ENCODE results near the gene LDB2. TPM values are rescaled to one million over a fixed set of nuclear protein-coding genes. Genes with fewer than 3 reads are reported as not detected.
"Not testable (repeated sequence)": the region's sequence is repeated elsewhere in the genome, so short reads cannot be mapped to it uniquely, and the experiment has no call there.

LDB2 gene
- total RNA-seq, 2 donors from 2014 or later: not detected

DNA sequence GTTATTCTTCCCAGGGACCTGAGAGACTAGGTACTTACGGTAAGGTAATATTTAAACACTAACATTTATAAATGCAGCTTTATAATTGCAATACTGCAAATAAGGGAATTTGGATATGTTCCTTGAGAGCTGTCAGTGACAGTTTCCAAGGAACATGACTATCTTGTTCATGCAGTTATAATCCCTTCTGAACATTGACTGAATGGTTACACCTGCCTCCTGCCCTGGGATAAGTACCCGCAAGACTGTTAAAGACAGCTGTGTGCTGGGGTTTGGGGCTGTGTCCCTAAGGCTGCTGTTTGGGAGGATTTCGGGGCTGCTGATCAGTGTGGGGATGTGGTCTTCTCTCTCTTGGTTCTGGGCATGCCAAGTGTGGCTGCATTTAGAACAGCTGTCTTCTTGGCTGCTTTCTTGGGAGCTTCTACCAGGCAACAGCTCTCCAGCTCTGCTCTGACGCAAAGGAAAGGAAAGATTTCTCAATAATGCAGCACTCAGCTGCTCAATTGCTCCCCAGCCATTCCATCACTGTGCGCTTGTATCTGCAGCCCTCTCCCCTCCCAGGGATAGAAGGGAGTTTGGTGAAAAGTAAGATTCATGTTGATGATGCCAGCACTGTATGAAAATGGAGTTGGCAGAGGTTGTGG lies 373.4 kb downstream of the LDB2 start:
- no peak for ATAC-seq (replicated peaks)
- Mint-ChIP-seq H3K4me3 (no peak overlapping the region), H3K9me3 (no peaks in the 10 kb centered on the region), H3K36me3 (ENCODE audit: low read depth) (no peaks in the 10 kb centered on the region), H3K27ac (no peak overlapping the region), H3K4me1 (no peaks in the 10 kb centered on the region), H3K27me3 (peaks cover 3% of the 10 kb centered on the region)

DNA sequence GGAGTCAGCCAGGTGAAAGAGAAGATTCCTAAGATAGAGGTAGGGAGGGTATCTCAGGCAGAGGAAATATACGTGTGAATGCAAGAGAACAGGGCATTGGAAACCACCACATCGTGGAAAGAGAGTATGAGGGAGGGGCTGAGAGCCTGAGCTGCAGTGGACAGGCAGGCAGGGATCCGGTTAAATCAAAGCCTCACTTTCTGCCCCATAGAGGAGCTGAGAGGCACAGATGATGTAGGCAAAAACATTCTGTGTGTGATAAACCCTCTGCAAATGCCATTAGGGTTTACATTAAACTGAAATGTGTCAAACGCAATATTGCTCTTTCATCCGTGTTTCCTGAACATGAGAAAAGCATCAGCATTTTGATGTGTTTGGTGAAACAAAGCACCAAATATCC lies 374.0 kb downstream of the LDB2 start:
- Mint-ChIP-seq H3K4me3 (no peak overlapping the region), H3K27ac (no peak overlapping the region), H3K36me3 (ENCODE audit: low read depth) (no peaks in the 10 kb centered on the region), H3K27me3 (peaks cover 3% of the 10 kb centered on the region), H3K9me3 (no peaks in the 10 kb centered on the region), H3K4me1 (no peaks in the 10 kb centered on the region)
- no peak for ATAC-seq (replicated peaks)

DNA sequence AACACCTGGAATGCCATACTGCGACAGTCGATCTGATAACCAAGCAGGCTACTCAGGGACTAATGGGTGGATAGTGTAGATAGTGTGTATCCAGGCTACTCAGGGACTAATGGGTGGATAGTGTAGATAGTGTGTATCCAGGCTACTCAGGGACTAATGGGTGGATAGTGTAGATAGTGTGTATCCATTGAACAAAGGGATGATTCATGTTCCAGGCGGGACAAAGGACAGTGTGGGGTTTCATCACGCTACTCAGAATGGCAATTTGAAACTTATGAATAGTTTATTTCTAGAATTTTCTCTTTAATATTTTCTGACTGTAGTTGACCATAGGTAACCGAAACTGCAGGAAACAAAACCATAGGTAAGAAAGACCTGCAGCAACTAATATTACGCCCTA lies 374.9 kb downstream of the LDB2 start:
- H3K4me1 Mint-ChIP-seq; H3K27me3 Mint-ChIP-seq; H3K4me3 Mint-ChIP-seq; ATAC-seq (replicated peaks); H3K36me3 Mint-ChIP-seq (ENCODE audit: low read depth); H3K9me3 Mint-ChIP-seq; H3K27ac Mint-ChIP-seq: not testable (repeated sequence)

DNA sequence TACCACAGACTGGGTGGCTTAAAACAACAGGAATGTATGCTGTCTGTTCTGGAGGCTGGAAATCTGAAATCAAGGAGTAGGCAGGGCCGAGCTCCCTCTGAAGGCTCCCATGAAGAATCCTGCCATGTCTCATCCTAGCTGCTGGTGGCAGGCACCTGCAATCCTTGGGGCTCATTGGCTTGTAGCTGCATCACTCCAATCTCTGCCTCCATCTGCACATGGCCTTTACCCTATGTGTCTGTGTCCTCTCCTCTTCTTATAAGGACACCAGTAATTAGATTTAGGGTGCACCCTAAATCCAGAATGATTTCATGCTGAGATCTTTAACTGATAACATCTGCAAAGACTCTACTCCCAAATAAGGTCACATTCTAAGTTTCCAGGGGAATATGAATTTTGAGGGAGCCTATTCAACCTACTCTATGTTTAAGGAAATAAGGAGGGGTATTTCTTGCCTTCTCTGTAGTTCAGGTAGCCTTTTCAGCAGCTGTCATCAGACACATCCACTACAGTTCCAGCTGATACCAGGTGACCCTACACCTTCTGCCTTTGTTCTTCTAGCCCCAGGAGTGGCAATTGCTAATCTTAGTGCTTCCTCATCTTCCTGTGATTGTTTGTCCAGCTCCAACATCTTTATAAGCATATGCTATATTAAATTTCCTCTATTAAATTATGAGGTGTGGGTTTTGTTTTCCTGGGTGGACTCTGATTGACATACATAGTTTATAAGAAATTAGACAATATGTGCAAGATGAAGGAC lies 377.1 kb downstream of the LDB2 start:
- ATAC-seq (replicated peaks): no peak
- H3K36me3 Mint-ChIP-seq (ENCODE audit: low read depth): no peaks in the 10 kb centered on the region
- H3K27me3 Mint-ChIP-seq: peaks cover 3% of the 10 kb centered on the region
- H3K9me3 Mint-ChIP-seq: no peaks in the 10 kb centered on the region
- H3K4me1 Mint-ChIP-seq: no peaks in the 10 kb centered on the region
- no peak overlapping the region for H3K27ac Mint-ChIP-seq
- H3K4me3 Mint-ChIP-seq: no peak overlapping the region

DNA sequence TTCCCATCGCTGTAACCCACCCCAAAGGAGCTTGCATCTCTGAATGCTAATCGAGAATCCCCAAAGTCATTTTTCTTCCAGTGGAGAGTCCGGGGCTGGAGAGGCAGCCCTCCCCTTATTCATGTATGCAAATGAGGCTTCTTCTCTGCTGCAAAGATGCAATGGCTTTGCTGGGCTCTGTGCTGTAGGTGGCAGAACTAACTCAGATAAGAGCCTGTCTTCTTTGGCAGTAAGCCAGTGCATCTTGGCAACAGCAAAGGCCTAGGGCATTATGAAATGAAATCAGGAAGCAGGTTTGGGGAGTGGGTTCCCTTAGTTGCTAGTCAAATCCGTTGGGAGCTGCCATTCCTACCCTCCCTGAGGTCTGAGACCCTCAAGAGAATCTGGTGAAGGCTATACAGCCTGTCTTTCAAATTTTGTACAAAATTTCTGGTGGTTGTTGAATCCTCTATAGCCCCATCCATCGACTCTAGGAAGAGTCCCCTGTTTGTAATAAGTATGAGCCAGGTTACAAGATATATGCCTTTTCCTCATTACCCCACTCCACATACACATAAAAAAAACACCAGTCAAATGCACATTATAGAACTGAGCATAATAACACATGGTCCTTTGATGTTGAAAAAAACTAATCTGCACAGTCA lies 381.5 kb downstream of the LDB2 start:
- no peaks in the 10 kb centered on the region for H3K36me3 Mint-ChIP-seq (ENCODE audit: low read depth)
- H3K27me3 Mint-ChIP-seq: no peaks in the 10 kb centered on the region
- no peak for ATAC-seq (replicated peaks)
- H3K4me1 Mint-ChIP-seq: no peaks in the 10 kb centered on the region
- H3K27ac Mint-ChIP-seq: no peak overlapping the region
- no peaks in the 10 kb centered on the region for H3K9me3 Mint-ChIP-seq
- no peak overlapping the region for H3K4me3 Mint-ChIP-seq

- ATAC-seq (replicated peaks): no peak
- no peak overlapping the region for H3K27ac Mint-ChIP-seq
- H3K27me3 Mint-ChIP-seq: no peaks in the 10 kb centered on the region
- H3K36me3 Mint-ChIP-seq (ENCODE audit: low read depth): no peaks in the 10 kb centered on the region
- H3K4me3 Mint-ChIP-seq: no peak overlapping the region
- H3K9me3 Mint-ChIP-seq: peaks cover 6% of the 10 kb centered on the region
- no peaks in the 10 kb centered on the region for H3K4me1 Mint-ChIP-seq
Measured at GRCh38 chr4:16513876-16514275, 384.6 kb downstream of the LDB2 start.

DNA sequence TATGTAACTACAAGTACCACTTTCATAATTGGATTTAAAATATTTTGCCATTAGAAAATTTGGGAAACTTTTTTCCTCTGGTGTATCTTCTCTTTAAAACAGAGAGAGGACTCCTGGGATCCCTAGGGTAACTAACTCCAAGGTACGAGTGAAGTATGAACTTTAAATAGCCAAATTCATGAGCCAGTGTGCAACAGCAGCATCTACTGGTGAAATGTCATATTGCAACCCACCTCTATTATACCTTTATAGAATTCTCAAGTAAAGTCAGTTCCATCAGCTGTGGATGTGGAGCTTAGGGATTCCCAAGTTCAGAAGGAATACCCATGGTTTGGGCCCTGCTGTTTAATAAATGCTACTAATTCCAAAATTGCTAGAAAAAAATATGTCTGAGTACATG lies 389.5 kb downstream of the LDB2 start:
- Mint-ChIP-seq H3K27me3 (no peaks in the 10 kb centered on the region), H3K4me1 (no peaks in the 10 kb centered on the region), H3K9me3 (peaks cover 13% of the 10 kb centered on the region), H3K27ac (no peak overlapping the region), H3K4me3 (no peak overlapping the region), H3K36me3 (ENCODE audit: low read depth) (no peaks in the 10 kb centered on the region)
- no peak for ATAC-seq (replicated peaks)

GRCh38 chr4:16505726-16506125 lies 392.7 kb downstream of the LDB2 start:
- peaks cover 8% of the 10 kb centered on the region for H3K9me3 Mint-ChIP-seq
- no peaks in the 10 kb centered on the region for H3K36me3 Mint-ChIP-seq (ENCODE audit: low read depth)
- H3K4me3 Mint-ChIP-seq: no peak overlapping the region
- ATAC-seq (replicated peaks): no peak
- no peaks in the 10 kb centered on the region for H3K27me3 Mint-ChIP-seq
- no peaks in the 10 kb centered on the region for H3K4me1 Mint-ChIP-seq
- H3K27ac Mint-ChIP-seq: no peak overlapping the region

GRCh38 chr4:16505267-16505666 lies 393.2 kb downstream of the LDB2 start:
- H3K4me3 Mint-ChIP-seq: no peak overlapping the region
- no peak overlapping the region for H3K27ac Mint-ChIP-seq
- no peak for ATAC-seq (replicated peaks)
- no peaks in the 10 kb centered on the region for H3K27me3 Mint-ChIP-seq
- H3K36me3 Mint-ChIP-seq (ENCODE audit: low read depth): no peaks in the 10 kb centered on the region
- H3K4me1 Mint-ChIP-seq: no peaks in the 10 kb centered on the region
- H3K9me3 Mint-ChIP-seq: peaks cover 8% of the 10 kb centered on the region

DNA sequence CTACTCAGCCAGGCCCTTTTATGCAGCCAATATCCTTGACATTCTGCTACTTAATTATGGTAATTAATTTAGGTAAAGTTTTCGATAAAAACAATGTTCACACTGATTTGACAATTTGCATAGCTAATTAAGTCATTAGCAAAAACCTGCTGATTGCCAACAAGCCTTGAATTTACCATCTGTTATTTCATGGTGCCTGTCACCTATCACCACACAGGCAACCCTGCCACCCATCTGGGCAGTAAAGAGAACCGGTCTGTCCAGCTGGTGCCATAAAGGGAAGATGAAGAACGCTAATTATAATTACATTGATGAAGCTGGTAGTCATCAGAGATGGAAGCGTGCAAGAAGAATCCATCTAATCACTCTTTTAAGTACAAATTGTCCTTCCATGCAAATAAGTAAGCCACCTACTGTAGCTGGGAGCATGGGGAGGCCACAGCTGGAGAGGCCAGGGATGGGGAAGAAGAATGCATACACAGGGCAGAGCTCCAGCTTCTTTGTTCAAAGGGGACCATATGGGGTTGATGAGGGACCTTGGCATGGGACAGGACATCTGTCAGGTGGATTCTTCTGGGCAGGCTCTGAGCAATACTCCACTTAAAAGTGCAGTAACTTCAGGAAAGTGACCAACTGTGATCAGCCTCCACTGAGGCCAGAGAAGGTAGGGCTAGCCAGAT lies 394.9 kb downstream of the LDB2 start:
- Mint-ChIP-seq H3K27me3 (no peaks in the 10 kb centered on the region), H3K9me3 (peaks cover 7% of the 10 kb centered on the region), H3K27ac (no peak overlapping the region), H3K4me3 (no peak overlapping the region), H3K4me1 (no peaks in the 10 kb centered on the region), H3K36me3 (ENCODE audit: low read depth) (no peaks in the 10 kb centered on the region)
- ATAC-seq (replicated peaks): no peak

GRCh38 chr4:16498978-16499377 lies 399.5 kb downstream of the LDB2 start:
- Mint-ChIP-seq H3K9me3 (peaks cover 5% of the 10 kb centered on the region), H3K4me3 (no peak overlapping the region), H3K4me1 (no peaks in the 10 kb centered on the region), H3K27me3 (no peaks in the 10 kb centered on the region), H3K36me3 (ENCODE audit: low read depth) (no peaks in the 10 kb centered on the region), H3K27ac (no peak overlapping the region)
- no peak for ATAC-seq (replicated peaks)

- Mint-ChIP-seq H3K9me3 (peaks cover 5% of the 10 kb centered on the region), H3K4me3 (no peak overlapping the region), H3K36me3 (ENCODE audit: low read depth) (no peaks in the 10 kb centered on the region), H3K27me3 (no peaks in the 10 kb centered on the region), H3K27ac (no peak overlapping the region), H3K4me1 (no peaks in the 10 kb centered on the region)
- no peak for ATAC-seq (replicated peaks)
Measured at GRCh38 chr4:16496501-16496900, 401.9 kb downstream of the LDB2 start.

GRCh38 chr4:16492872-16493271 lies 405.6 kb downstream of the LDB2 start:
- H3K4me3 Mint-ChIP-seq: no peak overlapping the region
- no peak for ATAC-seq (replicated peaks)
- H3K9me3 Mint-ChIP-seq: peaks cover 3% of the 10 kb centered on the region
- no peak overlapping the region for H3K27ac Mint-ChIP-seq
- no peaks in the 10 kb centered on the region for H3K4me1 Mint-ChIP-seq
- no peaks in the 10 kb centered on the region for H3K27me3 Mint-ChIP-seq
- H3K36me3 Mint-ChIP-seq (ENCODE audit: low read depth): no peaks in the 10 kb centered on the region

DNA sequence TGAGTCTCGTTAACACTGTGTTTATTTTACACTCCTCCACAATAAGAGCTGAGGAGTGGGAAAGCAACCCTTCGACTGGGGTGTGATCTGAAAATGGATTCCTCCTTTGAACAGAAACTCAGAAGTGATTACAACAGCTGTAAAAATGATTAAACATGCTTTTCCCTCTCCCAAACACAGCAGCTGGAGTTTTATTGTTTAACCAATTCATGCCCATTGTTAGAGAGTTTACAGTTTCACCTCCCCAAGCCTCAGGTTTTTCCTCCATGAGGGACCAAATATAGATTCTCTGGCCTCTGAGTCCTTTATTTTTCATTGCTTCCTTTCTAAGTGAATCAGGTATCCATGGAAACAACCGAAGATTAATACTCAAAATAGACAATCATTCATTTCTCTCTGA lies 409.2 kb downstream of the LDB2 start:
- Mint-ChIP-seq H3K36me3 (ENCODE audit: low read depth) (no peaks in the 10 kb centered on the region), H3K27ac (no peak overlapping the region), H3K27me3 (no peaks in the 10 kb centered on the region), H3K4me3 (no peak overlapping the region), H3K9me3 (peaks cover 5% of the 10 kb centered on the region), H3K4me1 (no peaks in the 10 kb centered on the region)
- ATAC-seq (replicated peaks): no peak

GRCh38 chr4:16488084-16488483 lies 410.4 kb downstream of the LDB2 start:
- no peaks in the 10 kb centered on the region for H3K4me1 Mint-ChIP-seq
- no peak for ATAC-seq (replicated peaks)
- no peaks in the 10 kb centered on the region for H3K27me3 Mint-ChIP-seq
- no peak overlapping the region for H3K27ac Mint-ChIP-seq
- peaks cover 5% of the 10 kb centered on the region for H3K9me3 Mint-ChIP-seq
- H3K36me3 Mint-ChIP-seq (ENCODE audit: low read depth): no peaks in the 10 kb centered on the region
- no peak overlapping the region for H3K4me3 Mint-ChIP-seq

All from activated T-helper 17 cell treated with anti-CD3 and anti-CD28 coated beads, Interleukin-2, amount 50 U/mL, for 72 hours (primary cell).